SK-N-SH treated with all-trans-retinoic acid at 6 μM for 48 hours (cell line): ENCODE data around the gene MARS2.
"Not testable (repeated sequence)": the region's sequence is repeated elsewhere in the genome, so short reads cannot be mapped to it uniquely, and the experiment has no call there.

ENCODE experiments used
- ARNTL ChIP-seq: fragments of 450-650 bp; formaldehyde crosslinking; IDR thresholded peaks from 2 replicates; pipeline ENCODE4 v1.5.0; 2020; ENCODE audit warnings: low read depth, mild to moderate bottlenecking, moderate library complexity, borderline replicate concordance
- GLIS3 ChIP-seq: fragments of 250-450 bp; sonication (Bioruptor Pico); IDR thresholded peaks from 2 replicates; pipeline ENCODE4 v1.5.0; 2020; ENCODE audit warnings: mild to moderate bottlenecking, moderate library complexity
- OSR1 ChIP-seq: fragments of 250-450 bp; sonication (Bioruptor Pico); IDR thresholded peaks from 2 replicates; pipeline ENCODE4 v1.8.0; 2022; ENCODE audit warnings: moderate library complexity, mild to moderate bottlenecking, inconsistent platforms
- RARB ChIP-seq: fragments of 250-450 bp; sonication (Bioruptor Pico); IDR thresholded peaks from 2 replicates; pipeline ENCODE4 v1.8.0; 2021; ENCODE audit warnings: mild to moderate bottlenecking, moderate library complexity
- ZNF8 ChIP-seq: fragments of 450-650 bp; formaldehyde crosslinking; IDR thresholded peaks from 2 replicates; pipeline ENCODE4 v1.5.0; 2020; ENCODE audit warnings: mild to moderate bottlenecking, moderate library complexity

DNA sequence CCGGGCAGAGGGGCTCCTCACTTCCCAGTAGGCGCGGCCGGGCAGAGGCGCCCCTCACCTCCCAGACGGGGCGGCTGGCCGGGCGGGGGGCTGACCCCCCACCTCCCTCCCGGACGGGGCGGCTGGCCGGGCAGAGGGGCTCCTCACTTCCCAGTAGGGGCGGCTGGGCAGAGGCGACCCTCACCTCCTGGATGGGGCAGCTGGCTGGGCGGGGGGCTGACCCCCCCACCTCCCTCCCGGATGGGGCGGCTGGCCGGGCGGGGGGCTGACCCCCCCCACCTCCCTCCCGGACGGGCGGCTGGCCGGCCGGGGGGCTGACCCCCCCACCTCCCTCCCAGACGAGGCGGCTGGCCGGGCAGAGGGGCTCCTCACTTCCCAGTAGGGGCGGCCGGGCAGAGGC is 9.2 kb upstream of the MARS2 start:
- not testable (repeated sequence) for TF ChIP-seq ZNF8; OSR1; ARNTL (CRISPR knock-in tag); RARB; GLIS3 (CRISPR knock-in tag)
